Activated CD4-positive, alpha-beta T cell treated with anti-CD3 and anti-CD28 coated beads, Interleukin-2, amount 50 U/mL, for 24 hours (primary cell): ENCODE data around the gene PDE4D.
"Not testable (repeated sequence)": the region's sequence is repeated elsewhere in the genome, so short reads cannot be mapped to it uniquely, and the experiment has no call there.

Experiments
- DNase-seq, 2 donors: peaks; one replicate each; pipeline ENCODE4 v3.0.0-alpha.2; 2020; ENCODE audit warnings: low read depth in 1 of 2, low spot score in 1 of 2

PDE4D gene

GRCh38 chr5:59303289-59303716 is 590.2 kb downstream of the PDE4D start:
- DNase-seq: not testable (repeated sequence)

GRCh38 chr5:59302509-59302908 is 591.0 kb downstream of the PDE4D start:
- DNase-seq: not testable (repeated sequence)

GRCh38 chr5:59301727-59302126 is 591.8 kb downstream of the PDE4D start:
- DNase-seq: no peak

GRCh38 chr5:59300930-59301329 is 592.6 kb downstream of the PDE4D start:
- no peak for DNase-seq

- no peak for DNase-seq
These were observed 594.5 kb downstream of the PDE4D start for GRCh38 chr5:59299006-59299405.

GRCh38 chr5:59296317-59297264 is 596.9 kb downstream of the PDE4D start:
- no peak for DNase-seq

GRCh38 chr5:59293700-59294099 is 599.8 kb downstream of the PDE4D start:
- no peak for DNase-seq

- DNase-seq: no peak
These were observed 601.6 kb downstream of the PDE4D start for GRCh38 chr5:59291941-59292340.

GRCh38 chr5:59287884-59288283 is 605.6 kb downstream of the PDE4D start:
- DNase-seq: no peak

- DNase-seq: no peak
These were observed 606.2 kb downstream of the PDE4D start for GRCh38 chr5:59287361-59287760.

- DNase-seq: no peak
These were observed 607.0 kb downstream of the PDE4D start for GRCh38 chr5:59286510-59286909.

- DNase-seq: no peak
These were observed 608.1 kb downstream of the PDE4D start for GRCh38 chr5:59285300-59286016.

- DNase-seq: no peak
These were observed 610.8 kb downstream of the PDE4D start for GRCh38 chr5:59282726-59283125.

GRCh38 chr5:59279979-59280378 is 613.5 kb downstream of the PDE4D start:
- no peak for DNase-seq

- DNase-seq: no peak
These were observed 616.6 kb downstream of the PDE4D start for GRCh38 chr5:59276917-59277372.

- DNase-seq: no peak
These were observed 617.2 kb downstream of the PDE4D start for GRCh38 chr5:59276325-59276675.

GRCh38 chr5:59275510-59276324 is 617.8 kb downstream of the PDE4D start:
- no peak for DNase-seq

GRCh38 chr5:59275170-59275509 is 618.4 kb downstream of the PDE4D start:
- DNase-seq: no peak

- no peak for DNase-seq
These were observed 619.4 kb downstream of the PDE4D start for GRCh38 chr5:59274106-59274636.

- DNase-seq: no peak
These were observed 620.6 kb downstream of the PDE4D start for GRCh38 chr5:59272809-59273427.
